Stimulated activated CD4-positive, alpha-beta T cell treated with anti-CD3 and anti-CD28 coated beads, Interleukin-1b, Interleukin-23, amount 100 ng/mL, for 48 hours (primary cell): Measurements from ENCODE around the gene PRKAR1B.

Experiments used
- DNase-seq: peaks from one replicate; pipeline ENCODE4 v3.0.0-alpha.2; 2020

The PRKAR1B gene

DNA sequence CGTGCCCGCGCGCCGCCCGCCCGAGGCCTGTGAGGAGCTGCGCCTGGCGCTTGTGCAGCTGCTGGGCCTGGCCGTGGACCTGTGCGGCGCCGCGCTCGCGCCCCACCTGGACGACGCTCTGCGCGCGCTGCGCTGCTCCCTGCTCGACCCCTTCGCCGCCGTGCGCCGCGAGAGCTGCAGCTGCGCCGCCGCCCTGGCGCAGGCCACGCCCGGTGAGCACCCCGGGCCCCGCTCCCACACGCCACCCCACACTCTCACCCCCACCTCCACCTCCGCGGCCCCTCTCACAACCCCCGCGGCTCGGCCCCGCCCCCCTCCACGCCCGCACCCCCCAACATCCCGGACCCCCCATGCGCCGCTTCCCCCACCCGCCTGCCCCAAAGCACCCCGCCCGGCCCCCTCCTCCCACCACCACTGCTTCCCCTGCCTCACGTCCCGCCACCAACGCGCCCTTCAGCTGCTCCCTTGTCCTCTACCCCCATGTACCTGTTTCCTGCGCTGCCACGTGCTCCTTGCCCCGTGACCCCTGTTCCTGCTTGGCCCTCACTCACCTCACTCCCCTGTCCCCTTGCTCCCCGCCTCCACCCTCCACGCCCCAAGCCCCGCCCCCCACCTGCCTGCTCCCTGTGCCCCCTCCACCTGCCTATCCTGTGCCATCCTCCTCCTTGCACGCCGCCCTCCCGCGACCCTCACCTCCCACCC, at the start of gene PRKAR1B:
TSS of gene PRKAR1B (minus strand) at position 178 of the 702 bp plus-strand sequence. CDS start 15,776 bp downstream, outside the sequence.
- peak; percentile 44 for DNase-seq

DNA sequence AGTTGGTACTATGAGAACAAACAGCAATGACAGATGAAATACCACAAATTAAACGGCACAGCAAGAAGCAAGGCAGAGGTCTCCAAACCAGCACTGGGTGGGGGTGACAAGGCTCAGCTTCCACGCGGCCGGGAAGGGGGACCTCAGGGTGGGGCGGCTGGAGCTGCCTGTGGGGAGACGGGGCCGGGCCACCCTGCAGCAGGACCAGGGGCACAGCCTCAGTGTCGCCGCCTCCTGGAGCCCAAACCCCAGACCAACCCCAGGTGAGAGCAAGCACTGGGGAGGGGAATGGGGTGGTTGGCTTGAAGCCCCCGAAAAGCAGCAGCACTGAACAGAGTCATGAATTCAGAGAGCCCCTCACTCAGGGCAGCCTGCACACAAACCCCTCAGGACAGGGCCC, 49.3 kb upstream of the PRKAR1B start:
- DNase-seq: no peak

DNA sequence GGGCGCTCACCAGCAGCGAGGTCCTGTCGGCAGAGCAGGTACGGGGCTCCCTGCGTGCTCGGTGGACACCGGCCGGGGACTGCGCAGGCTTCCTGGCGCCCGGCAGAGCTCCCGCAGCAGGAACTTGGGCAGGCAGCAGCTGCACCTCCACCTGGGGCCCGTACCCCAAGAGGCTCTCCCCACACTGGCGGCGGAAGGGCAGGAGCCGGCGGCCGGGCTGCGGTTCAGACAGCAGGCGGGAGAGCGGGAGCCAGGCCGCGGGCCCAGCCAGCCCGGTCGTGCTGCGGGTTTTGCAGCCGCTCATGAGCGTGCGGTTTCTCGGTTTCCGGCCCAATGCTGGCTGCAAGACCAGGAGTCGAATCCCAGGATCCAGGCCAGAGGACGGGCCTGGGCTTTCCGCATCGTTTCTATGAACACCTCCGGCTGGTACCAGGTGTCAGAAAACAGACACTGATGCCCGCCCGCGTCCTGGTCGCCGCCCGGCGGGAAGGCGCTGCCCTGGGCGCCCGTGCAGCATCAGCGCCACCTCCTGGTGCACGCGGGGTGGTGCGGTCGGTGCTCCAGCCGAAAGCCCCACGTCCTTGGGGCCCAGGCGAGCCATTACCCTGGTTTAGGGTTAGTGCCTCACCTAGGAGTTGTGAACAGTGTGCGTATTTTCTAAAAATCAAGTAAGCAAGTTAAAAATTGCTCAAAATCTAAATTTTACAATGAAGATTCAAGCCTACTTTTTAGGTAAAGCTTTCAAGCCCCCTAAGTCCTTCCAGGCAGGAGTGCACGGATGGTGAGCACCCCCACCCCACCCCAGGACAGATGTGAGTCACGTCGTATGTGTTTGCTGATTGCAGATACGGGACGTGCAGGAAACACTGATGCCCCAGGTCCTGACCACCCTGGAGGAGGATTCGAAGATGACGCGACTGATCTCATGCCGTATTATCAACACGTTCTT, 47.4 kb upstream of the PRKAR1B start:
- DNase-seq: peak; percentile 67

DNA sequence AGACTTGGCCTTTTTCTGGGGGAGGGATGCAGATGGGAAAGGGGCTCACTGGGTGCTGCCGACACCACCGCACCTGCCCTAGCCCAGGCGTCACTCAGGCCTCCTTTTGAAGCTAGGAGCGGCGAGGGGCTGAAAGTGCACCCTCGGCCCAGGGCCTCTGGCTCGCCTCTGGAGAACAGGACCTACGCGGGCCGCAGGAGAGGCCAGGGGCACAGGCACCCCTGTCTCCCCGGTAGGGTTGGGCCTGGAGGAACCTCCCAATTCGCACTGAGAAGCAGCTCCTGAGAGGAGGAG, 46.5 kb upstream of the PRKAR1B start:
- no peak for DNase-seq

DNA sequence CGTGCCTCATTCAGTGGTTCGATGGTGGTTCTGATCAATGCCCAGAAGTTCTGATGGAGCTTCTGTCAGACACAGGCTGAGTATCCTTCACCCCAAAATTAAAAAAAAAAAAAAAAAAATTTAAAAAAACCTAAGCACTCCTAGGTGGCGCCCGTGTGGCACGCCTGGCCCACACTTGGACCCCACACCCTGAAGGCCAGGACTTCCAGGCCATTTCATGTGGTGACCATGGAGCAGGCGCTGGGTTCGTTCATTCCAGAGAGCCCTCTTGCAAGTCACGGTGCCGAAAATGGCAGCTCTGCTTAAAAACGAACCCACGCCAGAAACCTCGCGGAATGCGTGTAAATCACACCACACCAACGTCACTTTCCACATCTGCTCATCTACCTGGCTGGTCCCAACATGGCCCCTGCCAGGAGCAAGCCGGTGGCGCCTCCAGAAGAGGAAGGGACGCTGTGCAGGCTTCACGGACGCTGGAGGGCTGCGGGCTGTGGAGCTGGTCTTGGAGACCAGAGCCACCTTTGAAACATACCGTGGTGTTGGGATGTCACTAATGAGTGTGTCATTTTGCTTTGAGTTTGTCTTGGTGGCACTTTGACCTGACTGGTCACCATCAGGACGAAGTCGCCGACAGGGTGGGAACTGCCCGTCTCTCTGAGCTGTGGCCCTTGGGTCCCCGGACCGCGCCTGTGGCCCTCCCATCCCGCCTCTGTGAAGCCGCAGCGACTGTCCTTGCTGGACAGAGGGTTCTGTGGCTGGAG, 46.0 kb upstream of the PRKAR1B start:
- DNase-seq: no peak

DNA sequence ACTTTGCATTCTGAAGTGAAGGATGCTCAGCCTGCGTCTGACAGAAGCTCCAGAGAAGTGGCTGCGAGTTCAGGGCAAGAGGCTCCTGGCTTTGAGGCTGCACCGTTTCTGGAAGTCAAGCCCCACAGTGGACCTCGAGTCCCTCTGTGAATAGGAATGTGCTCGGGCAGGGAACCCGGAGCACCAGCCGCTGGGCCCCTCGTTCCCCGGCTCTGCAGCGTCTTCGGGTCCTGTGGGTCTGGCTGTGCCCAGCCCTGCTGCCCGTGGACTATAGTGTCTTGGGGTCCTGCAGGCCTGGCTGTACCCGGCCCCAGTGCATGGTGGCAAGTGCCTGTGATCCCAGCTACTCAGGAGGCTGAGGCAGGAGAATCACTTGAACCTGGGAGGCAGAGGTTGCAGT, 45.3 kb upstream of the PRKAR1B start:
- DNase-seq: no peak

DNA sequence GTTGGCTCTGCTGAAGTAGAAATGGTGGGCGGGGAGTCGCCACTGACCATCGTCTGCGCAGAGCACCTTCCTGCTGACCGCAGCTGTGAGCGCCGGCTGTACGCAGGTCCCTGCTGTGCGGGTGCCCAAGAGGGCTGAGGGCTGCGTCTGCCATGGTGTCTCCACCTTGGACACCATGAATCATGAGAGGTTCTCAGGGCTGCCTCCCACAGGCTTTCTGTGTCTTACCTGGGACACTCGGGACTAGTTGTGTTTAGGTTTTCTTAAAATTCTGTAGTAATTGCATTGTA, 44.9 kb upstream of the PRKAR1B start:
- no peak for DNase-seq

DNA sequence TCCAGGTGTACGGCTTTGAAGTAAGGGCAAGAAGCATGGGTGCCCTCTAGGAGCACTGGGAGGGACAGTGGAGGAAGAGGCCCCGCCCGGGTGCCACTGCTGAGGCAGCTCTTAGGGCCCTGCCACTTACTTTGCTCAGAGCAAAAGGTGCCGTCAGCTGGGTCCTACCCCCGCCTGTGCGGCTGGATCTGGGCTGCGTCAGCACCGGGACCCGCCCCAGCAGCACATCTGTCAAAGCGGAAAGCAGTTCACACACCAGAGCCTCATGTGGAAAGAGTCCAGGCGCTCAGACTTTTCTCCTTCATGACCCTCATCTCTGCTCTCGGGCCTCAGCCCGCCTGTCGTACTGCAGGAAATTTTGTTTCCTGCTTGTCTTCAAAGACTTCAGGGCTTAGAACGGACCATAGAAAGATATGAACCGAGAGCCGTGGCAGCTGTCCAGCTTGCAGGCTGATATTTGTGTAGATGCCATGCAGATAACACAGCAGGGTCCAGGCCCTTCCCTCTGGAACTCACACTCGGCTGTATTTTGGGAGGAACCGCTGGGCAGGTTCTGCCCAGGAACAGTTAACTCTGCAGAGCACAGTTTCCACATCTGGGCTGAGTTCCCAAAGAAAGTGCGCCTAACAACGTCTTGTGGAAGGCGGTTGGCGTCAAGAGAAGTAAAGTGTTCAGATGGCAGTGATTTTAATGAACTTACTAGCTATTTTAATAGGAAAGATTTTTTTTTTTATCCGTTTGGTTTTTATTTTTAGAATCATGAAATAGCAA, 44.3 kb upstream of the PRKAR1B start:
- no peak for DNase-seq

DNA sequence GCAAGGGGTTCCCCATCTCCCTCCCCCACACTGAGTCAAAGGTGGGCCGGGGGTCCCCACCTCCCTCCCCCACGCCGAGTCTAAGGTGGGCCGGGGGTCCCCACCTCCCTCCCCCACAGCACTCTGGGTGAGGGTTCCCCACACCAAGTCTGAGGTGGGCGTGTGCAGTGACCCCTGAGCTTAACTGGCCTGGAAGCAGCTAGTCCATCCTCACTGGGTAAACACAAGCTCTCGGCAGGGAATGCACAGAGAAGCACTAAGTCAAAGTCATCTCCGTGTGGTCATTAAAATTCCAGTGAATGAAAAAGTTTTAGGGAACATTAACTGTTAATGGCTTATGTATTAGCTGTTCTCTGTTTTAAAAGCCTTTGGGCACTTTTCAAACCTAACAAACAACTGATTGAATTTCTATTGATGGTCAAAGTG, 43.7 kb upstream of the PRKAR1B start:
- no peak for DNase-seq

DNA sequence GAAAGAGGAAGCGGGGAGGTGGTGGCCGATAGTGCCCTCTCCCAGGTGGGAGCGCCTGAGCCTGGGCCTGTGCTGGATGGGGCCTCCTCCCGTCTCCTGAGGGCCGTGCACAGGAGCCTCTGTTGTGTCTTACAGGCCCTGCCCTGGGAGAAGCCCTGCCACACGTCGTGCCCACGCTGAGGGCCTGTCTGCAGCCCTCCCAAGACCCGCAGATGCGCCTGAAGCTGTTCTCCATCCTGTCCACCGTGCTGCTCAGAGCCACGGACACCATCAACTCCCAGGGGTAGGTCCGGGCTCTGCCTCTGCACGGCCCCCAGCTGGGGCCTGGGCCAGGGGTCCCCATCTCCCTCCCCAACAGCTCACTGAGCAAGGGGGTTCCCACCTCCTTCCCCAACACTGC, 43.3 kb upstream of the PRKAR1B start:
- no peak for DNase-seq

DNA sequence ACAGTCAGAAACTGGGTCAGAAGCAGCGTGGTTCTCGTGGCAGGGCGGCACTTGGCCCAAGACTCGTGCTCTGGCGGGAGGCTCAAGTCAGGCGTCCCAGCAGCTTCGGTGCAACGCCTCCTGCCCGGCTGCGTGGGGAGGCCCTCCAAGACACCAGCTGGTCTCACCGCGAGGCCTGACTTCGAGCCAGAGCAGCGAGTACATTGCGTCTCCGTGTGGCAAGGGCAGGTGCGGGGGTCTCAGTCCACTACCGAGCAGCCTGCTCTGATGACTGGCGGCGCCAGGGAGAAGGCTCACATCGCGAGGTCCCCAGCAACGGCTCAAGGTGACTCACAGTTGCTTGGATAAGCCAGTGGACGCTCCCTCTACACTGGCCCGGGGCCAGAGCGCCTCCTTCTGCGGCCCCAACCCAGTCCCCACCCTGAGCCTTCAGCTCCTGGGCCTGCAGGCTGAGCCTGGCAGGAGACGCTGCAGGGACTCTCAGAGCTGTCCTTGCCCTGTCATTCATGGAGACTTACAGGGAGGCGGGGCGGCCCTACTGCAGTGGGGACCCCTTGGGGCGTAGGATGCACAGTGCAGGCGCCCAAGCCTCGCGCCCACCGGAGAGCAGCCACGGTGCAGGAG, 41.9 kb upstream of the PRKAR1B start:
- no peak for DNase-seq

DNA sequence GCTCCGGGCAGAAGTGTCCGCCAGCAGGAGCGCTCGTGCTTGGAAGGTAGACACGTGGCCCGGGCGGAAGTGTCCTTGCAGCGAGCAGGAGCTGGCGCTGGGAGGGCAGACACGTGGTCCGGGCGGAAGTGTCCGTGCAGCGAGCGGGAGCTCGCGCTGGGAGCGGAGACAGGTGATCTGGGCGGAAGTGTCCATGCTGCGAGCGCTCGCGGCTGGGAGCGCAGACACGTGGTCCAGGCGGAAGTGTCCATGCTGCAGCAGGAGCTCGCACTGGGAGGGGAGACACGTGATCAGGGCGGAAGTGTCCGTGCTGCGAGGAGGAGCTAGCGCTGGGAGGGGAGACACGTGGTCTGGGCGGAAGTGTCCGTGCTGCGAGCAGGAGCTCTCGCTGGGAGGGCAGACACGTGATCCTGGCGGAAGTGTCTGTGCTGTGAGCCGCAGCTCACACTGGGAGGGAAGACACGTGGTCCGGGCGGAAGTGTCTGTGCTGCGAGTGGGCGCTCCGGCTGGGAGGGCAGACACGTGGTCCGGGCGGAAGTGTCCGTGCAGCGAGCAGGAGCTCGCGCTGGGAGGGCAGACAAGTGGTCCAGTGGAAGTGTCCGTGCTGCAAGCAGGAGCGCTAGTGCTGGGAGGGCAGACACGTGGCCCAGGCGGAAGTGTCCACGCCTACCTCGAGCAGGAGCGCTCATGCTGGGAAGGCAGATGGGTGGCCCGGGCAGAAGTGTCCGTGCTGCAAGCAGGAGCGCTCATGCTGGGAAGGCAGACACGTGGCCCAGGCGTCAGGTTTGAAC, 41.1 kb upstream of the PRKAR1B start:
- DNase-seq: peak; percentile 60

DNA sequence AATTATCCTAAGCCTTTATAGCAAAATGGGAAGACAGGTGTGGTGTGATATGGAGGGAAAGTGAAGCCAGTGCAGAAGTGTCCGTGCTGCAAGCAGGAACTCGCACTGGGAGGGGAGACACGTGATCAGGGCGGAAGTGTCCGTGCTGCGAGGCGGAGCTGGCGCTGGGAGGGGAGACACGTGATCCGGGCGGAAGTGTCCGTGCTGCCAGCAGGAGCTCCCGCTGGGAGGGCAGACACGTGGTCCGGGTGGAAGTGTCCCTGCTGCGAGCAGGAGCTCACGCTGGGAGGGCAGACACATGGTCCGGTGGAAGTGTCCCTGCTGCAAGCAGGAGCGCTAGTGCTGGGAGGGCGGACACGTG, 40.5 kb upstream of the PRKAR1B start:
- peak; percentile 18 for DNase-seq

DNA sequence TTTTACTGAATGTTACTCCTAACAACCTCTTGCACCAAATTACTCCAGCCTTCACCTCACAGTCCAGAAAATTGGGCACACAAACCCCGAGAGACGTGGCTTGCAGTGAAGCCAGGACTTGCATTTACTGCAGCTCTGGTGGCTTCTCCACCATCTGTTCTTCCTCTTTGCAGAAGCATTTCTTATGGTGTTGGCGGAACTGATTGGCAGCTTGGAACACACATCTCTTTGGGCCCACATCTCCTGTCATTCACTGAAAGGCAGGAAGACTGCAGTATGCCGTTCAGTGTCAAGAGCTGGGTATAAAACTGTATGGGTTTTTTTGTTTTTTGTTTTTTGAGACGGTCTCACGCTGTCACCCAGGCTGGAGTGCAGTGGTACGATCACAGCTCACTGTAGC, 38.3 kb upstream of the PRKAR1B start:
- DNase-seq: no peak

DNA sequence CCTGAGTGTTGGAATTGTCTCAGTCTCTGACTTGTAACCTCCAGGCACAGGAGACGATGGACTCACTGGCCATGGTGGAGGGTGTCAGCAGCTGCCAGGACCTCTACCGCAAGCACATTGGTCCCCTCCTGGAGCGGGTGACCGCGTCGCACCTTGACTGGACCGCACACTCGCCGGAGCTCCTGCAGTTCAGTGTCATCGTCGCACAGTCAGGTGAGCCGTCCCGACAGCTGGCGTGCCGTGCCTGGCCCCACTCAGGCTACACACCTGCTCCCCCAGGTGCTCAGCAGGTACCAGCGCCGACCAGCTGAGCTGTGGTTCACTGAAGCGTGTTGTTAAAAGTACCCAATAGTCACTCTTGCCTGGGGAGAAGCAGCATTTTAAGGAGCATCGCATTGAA, 36.7 kb upstream of the PRKAR1B start:
- DNase-seq: no peak

DNA sequence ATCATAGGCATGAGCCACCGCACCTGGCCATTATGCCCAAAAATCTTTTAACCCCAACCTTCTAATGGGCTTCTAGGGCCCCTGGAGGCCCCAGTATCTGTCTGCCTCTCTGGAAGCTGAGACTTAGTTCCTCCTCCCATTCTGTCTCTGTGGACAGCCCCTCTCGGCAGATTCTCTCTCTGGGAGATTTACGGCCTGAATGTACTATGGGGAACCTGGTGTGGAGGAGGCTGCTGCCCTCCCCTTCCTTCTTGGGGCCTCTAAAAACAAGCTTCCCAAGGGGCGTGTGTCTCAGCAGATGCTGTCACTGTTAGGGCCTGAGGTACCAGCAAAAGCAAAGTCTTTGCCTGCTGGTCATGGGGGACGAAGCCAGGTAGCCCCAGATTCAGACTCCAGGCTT, 35.8 kb upstream of the PRKAR1B start:
- DNase-seq: no peak

DNA sequence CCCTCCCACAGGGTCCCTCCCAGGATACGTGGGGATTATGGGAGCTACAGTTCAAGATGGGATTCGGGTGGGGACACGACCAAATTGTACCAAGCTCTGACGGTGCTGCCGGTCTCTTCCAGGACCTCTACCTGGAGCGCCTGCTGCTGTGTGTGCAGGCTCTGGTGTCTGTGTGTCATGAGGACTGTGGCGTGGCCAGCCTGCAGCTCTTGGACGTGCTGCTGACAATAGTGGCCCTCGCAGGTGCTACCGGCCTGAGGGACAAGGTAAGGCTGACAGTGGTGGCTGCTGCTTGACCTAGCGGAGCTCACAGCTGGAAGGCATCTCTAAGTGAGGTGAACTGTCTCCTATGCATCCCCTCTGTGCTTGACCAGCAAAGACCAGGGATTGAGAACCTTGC, 34.5 kb upstream of the PRKAR1B start:
- no peak for DNase-seq

DNA sequence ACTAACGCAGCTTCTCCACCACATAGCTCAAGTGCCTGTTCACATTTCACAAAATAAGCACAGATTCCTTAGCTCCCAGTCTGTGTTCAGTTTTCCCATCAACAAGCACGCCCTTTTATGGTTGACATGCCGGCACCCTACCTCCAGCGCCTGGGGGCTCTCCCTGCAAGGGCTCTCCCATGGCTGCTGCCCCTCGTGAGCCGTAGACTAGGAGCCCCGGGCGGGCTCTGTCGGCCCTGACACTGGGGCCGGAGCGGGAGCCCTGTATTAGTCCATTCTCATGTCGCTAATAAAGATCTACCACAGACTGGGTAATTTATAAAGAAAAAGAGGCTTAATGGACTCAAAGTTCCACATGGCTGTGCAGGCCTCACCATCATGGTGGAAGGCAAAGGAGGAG, 34.0 kb upstream of the PRKAR1B start:
- DNase-seq: no peak

DNA sequence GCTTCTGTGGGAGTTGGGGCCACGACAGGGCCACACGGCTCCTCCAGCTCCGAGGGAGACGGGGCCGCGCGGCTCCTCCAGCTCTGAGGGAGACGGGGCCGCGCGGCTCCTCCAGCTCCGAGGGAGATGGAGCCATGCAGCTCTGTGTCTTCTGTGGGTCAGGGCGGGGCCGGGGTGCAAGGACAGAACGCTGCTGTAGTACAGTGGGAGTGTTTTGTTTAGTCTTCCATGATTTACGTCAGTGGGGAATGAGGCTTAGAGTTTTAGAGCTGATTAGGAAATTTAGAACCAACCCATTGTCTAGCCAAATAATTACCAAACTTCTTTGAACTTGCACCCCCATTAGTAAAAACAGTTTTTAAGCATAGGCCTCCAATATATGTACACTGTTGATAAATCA, 32.9 kb upstream of the PRKAR1B start:
- no peak for DNase-seq

DNA sequence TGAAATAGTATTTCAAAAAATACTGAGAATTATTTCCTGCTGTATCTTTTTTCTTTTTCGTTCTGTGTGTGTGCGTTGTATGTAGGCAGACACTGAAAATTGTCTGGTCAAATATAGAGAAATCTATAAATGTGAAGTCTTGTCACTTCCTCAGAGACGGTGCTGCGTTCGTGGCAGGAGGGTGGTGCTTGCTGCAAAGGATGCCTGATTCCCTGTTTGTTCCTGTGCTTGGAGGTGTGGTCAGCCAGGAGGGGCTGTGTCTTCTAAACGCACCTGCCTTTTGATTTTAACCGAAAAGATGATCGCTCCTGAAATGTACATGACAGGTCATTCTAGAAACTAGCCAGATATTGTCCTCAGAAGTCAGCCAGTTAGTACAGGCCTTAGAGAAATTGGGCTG, 32.5 kb upstream of the PRKAR1B start:
- DNase-seq: no peak

DNA sequence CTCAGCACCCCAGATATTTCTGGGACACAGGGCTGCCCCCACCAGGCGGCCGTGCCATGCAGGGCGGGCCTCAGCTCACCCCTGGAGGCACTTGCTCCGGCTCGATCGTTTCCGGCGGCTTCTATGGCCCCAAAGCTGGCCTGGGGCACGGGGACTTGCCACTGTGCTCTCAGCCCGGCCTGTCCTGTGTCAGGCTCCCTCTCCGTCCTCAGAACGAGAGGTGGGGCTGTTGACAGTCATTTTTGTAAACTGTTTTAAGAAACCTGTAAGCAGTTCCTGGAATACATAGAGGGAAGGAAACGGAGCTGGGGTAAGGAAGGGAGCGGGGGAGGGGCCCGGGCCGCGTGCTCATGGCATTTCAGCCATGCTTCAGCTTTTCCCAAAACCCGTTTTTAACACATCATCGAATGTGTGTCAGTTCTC, 30.7 kb upstream of the PRKAR1B start:
- DNase-seq: no peak
